GM13976 (cell line): ENCODE measurements around the gene DOLPP1.

ENCODE experiments used
- DNase-seq: peaks from one replicate; pipeline ENCODE4 v3.0.0; 2012; ENCODE audit warnings: low spot score
- in situ Hi-C: fragments of 300-500 bp; cut with MboI; formaldehyde crosslinking; loops from one replicate; pipeline ENCODE4 v1.12.0; 2022; ENCODE audit warnings: low sequenced_read_pairs, mixed read lengths, inconsistent platforms; ENCODE audit not compliant: unreplicated experiment
- TF ChIP-seq, protein P1 (sequence below): IDR thresholded peaks from 2 replicates; pipeline ENCODE4 v1.5.1; 2012; ENCODE audit warnings: borderline replicate concordance, mild to moderate bottlenecking; ENCODE audit not compliant: insufficient read depth; ENCODE audit errors: extremely low read depth, missing control alignments, control extremely low read depth

The DOLPP1 gene

GRCh38 chr9:129064499-129064908 is 16.4 kb upstream of the DOLPP1 start:
- TF ChIP-seq, protein P1, sequence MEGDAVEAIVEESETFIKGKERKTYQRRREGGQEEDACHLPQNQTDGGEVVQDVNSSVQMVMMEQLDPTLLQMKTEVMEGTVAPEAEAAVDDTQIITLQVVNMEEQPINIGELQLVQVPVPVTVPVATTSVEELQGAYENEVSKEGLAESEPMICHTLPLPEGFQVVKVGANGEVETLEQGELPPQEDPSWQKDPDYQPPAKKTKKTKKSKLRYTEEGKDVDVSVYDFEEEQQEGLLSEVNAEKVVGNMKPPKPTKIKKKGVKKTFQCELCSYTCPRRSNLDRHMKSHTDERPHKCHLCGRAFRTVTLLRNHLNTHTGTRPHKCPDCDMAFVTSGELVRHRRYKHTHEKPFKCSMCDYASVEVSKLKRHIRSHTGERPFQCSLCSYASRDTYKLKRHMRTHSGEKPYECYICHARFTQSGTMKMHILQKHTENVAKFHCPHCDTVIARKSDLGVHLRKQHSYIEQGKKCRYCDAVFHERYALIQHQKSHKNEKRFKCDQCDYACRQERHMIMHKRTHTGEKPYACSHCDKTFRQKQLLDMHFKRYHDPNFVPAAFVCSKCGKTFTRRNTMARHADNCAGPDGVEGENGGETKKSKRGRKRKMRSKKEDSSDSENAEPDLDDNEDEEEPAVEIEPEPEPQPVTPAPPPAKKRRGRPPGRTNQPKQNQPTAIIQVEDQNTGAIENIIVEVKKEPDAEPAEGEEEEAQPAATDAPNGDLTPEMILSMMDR: no peak
- DNase-seq: no peak
- in situ Hi-C loops: no loop called here

GRCh38 chr9:129068110-129068509 is 12.8 kb upstream of the DOLPP1 start:
- TF ChIP-seq, protein P1: no peak
- in situ Hi-C loops: no loop called here
- no peak for DNase-seq

DNA sequence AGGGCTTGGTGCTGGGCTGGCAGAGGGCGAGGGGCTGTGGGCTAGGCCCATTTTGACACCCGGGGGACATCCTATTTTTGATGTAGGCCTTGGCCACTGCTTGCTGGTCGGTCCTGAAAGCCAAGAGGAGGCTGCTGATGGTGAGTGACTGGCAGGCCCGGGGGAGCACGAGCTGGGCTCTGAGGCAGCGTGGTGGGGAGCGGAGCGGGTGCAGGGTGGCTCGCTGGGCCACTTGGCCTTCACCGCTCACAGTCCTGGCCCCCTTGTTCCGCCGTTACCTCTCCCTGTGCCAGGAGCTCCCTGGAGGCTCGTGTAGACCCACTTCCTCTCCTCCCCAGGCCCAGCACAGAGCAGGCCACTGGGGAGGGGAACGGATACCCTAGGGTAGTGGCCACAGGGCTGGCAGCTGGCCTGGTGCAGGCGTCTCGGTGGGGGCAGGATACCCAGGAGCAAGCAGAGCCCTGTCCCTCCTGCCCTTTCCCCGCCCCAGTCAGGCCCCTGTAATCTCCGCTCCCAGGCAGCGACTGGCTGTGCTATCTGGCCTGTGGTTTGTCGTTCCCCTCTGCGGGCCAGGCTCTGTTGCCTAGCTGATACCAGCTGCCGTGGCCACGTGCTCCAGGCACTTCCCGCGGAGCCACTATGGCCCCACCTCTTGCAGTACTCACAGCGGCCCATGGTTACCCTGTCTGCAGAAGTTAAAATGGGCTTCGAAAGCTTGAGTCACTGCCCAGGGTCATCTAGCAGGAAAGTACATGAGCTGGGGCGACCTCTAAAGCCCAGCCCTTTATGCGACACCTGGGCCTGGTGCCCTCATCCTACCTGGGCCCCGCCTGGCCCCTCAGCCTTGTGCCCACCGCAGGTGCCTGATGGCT is 11.7 kb upstream of the DOLPP1 start:
- DNase-seq: no peak
- TF ChIP-seq, protein P1: no peak
- in situ Hi-C loops: no loop called here

- TF ChIP-seq, protein P1: no peak
- in situ Hi-C loops: no loop called here
- no peak for DNase-seq
Observed at GRCh38 chr9:129069862-129070641, 10.9 kb upstream of the DOLPP1 start.

GRCh38 chr9:129070696-129071525 is 10.0 kb upstream of the DOLPP1 start:
- TF ChIP-seq, protein P1: no peak
- in situ Hi-C loops: no loop called here
- DNase-seq: no peak

- TF ChIP-seq, protein P1: no peak
- DNase-seq: no peak
- in situ Hi-C loops: no loop called here
Observed at GRCh38 chr9:129071526-129072126, 9.3 kb upstream of the DOLPP1 start.
